Stomach (tissue), 9 donors: ENCODE data around the gene SLC7A5. TPM values are rescaled to one million over a fixed set of nuclear protein-coding genes. Genes with fewer than 3 reads are reported as not detected.

Source experiments
- DNase-seq, 2 donors: peaks; one replicate each; pipeline versions ENCODE4 v3.0.0 to v3.0.0-alpha.2; 2013 to 2019
- H3K27ac ChIP-seq, 5 donors: fragments of 200-600 bp in 4 of 5; sonication (generic) in 4 of 5; one replicate each; pipeline ENCODE4 v1.5.1; 2013 to 2019; ENCODE audit warnings: mild to moderate bottlenecking in 1 of 5, moderate library complexity in 1 of 5
- H3K27me3 ChIP-seq, 3 donors: fragments of 200-600 bp; sonication (generic); one replicate each; pipeline ENCODE4 v1.5.1; 2017 to 2019; ENCODE audit warnings: mixed run types in 1 of 3
- H3K36me3 ChIP-seq, 4 donors: fragments of 200-600 bp; sonication (generic); 1 replicate in 3 of 4; 2 replicates in 1 of 4; pipeline ENCODE4 v1.5.1; 2016 to 2019
- H3K4me1 ChIP-seq, 4 donors: fragments of 200-600 bp; sonication (generic); one replicate each; pipeline ENCODE4 v1.5.1; 2016 to 2019
- H3K4me3 ChIP-seq, 4 donors: fragments of 200-600 bp; sonication (generic) in 3 of 4; one replicate each; pipeline ENCODE4 v1.5.1; 2016 to 2019; ENCODE audit warnings: mild to moderate bottlenecking in 1 of 4
- H3K9me3 ChIP-seq, 4 donors: fragments of 200-600 bp; sonication (generic); one replicate each; pipeline ENCODE4 v1.5.1; 2016 to 2019
- CTCF ChIP-seq, 7 experiments: fragments of 450-650 bp in 4 of 7; fragments of 200-600 bp in 3 of 7; sonication (generic) in 3 of 7; IDR thresholded peaks; one replicate each; pipeline ENCODE4 v1.5.1; 2016 to 2019; ENCODE audit warnings: antibody characterized with exemption in 7 of 7, control low read depth in 2 of 7, mild to moderate bottlenecking in 1 of 7
- EP300 ChIP-seq: sonication (generic); formaldehyde crosslinking; IDR thresholded peaks from one replicate; pipeline ENCODE4 v1.6.1; 2017; ENCODE audit warnings: antibody characterized with exemption
- POLR2A ChIP-seq, 4 donors: fragments of 450-650 bp; IDR thresholded peaks; one replicate each; pipeline ENCODE4 v1.6.1; 2016; ENCODE audit warnings: antibody characterized with exemption in 4 of 4, control low read depth in 2 of 4, mild to moderate bottlenecking in 1 of 4, moderate library complexity in 1 of 4
- POLR2AphosphoS5 ChIP-seq, 3 donors: sonication (generic); formaldehyde crosslinking; IDR thresholded peaks; one replicate each; pipeline ENCODE4 v1.6.1; 2016; ENCODE audit warnings: antibody characterized with exemption in 3 of 3
- WGBS, 5 donors: extraction: QIAGEN DNeasy Blood & Tissue Kit in 3 of 5; methylation state at CpG; one replicate each; pipeline versions ENCODE4 v1.1.5 to v1.1.7; 2013 to 2018; 5-methylcytosine and 5-hydroxymethylcytosine counted together
- intact Hi-C: fragments of 100-400 bp; cut with DNase I; formaldehyde crosslinking; loops from one replicate; pipeline ENCODE4 v1.15.1; 2023; ENCODE audit warnings: low total_unique reads
- polyA plus RNA-seq, 3 donors: library from polyadenylated mRNA; stranded (reverse); fragments of 200-250 nt; gene quantifications; one replicate each; pipeline ENCODE4 v1.2.3, GENCODE V29; 2013
- total RNA-seq, 5 donors: library from RNA; depleted of rRNA; stranded (reverse); fragments of >200 nt; gene quantifications; one replicate each; pipeline versions ENCODE4 v1.1.0 to v1.2.3, GENCODE V29; 2014 to 2016
- donor health status: healthy with polysubstance abuse.
- donor health status: Bipolar disorder and iron deficiency.
- donor health status: healthy.

Gene SLC7A5
- total and polyA plus RNA-seq, 8 donors = 1.4 to 74.8 (median 10.0) TPM

GRCh38 chr16:87806641-87807546 is 62.4 kb downstream of the SLC7A5 start:
- DNase-seq = peak; percentile 75 to 90
- WGBS, 5 donors = 10 to 16% (median 14%) methylated on average over 18 to 25 of the region's 25 CpGs
- Histone ChIP-seq H3K4me1 (peaks cover 16 to 23% (median 20%) of the 10 kb centered on the region in 4 donors), H3K9me3 (no peaks in the 10 kb centered on the region), H3K36me3 (no peaks in the 10 kb centered on the region), H3K27me3 (no peaks in the 10 kb centered on the region), H3K4me3 (peak overlapping the region; percentile 27 to 40 (median 28)), H3K27ac (peak overlapping the region; percentile 65 to 82 (median 75))
- intact Hi-C loops = no loop called here
- TF ChIP-seq EP300 = no peak
- peak in 1 of 3 donors; percentile 44 for TF ChIP-seq POLR2AphosphoS5 (IDR thresholded peaks at IDR 0.05)

GRCh38 chr16:87806261-87806640 is 63.1 kb downstream of the SLC7A5 start:
- DNase-seq = peak; percentile 28 to 41
- Histone ChIP-seq H3K27me3 (no peaks in the 10 kb centered on the region), H3K4me1 (peaks cover 16 to 23% (median 20%) of the 10 kb centered on the region in 4 donors), H3K36me3 (no peaks in the 10 kb centered on the region), H3K27ac (peak overlapping the region; percentile 65 to 82 (median 75)), H3K4me3 (peak overlapping the region; percentile 27 to 40 (median 28)), H3K9me3 (no peaks in the 10 kb centered on the region)
- intact Hi-C loops = no loop called here
- TF ChIP-seq EP300 (no peak), CTCF (IDR thresholded peaks at IDR 0.05) (no peak), POLR2A (IDR thresholded peaks at IDR 0.05) (no peak), POLR2AphosphoS5 (IDR thresholded peaks at IDR 0.05) (no peak)
- WGBS, 5 donors = 21 to 35% (median 26%) methylated on average over 10 to 16 of the region's 16 CpGs

- H3K4me3 ChIP-seq = no peak overlapping the region
- no peak overlapping the region for H3K27ac ChIP-seq
- WGBS, 5 donors = 90 to 100% (median 93%) methylated on average over 4 to 5 of the region's 5 CpGs
- H3K36me3 ChIP-seq = no peaks in the 10 kb centered on the region
- no peak for DNase-seq
- peaks cover 16 to 23% (median 20%) of the 10 kb centered on the region in 4 donors for H3K4me1 ChIP-seq
- intact Hi-C loops = no loop called here
- no peak for TF ChIP-seq CTCF (IDR thresholded peaks at IDR 0.05)
- H3K9me3 ChIP-seq = no peaks in the 10 kb centered on the region
- no peaks in the 10 kb centered on the region for H3K27me3 ChIP-seq
Observed at GRCh38 chr16:87803385-87803784, 65.9 kb downstream of the SLC7A5 start.

- no peak overlapping the region for H3K27ac ChIP-seq
- H3K4me3 ChIP-seq = no peak overlapping the region
- no peak for DNase-seq
- H3K27me3 ChIP-seq = no peaks in the 10 kb centered on the region
- no peaks in the 10 kb centered on the region for H3K9me3 ChIP-seq
- no peaks in the 10 kb centered on the region for H3K36me3 ChIP-seq
- H3K4me1 ChIP-seq = peaks cover 16 to 21% (median 20%) of the 10 kb centered on the region in 4 donors
- intact Hi-C loops = no loop called here
- TF ChIP-seq EP300 (no peak), POLR2AphosphoS5 (IDR thresholded peaks at IDR 0.05) (no peak), CTCF (IDR thresholded peaks at IDR 0.05) (no peak), POLR2A (IDR thresholded peaks at IDR 0.05) (no peak)
- WGBS, 5 donors = 71 to 88% (median 84%) methylated on average over 8 of the region's 8 CpGs
Observed at GRCh38 chr16:87802670-87803069, 66.6 kb downstream of the SLC7A5 start.
